ENCODE results near the gene AP2S1.
"Not testable (repeated sequence)": the region's sequence is repeated elsewhere in the genome, so short reads cannot be mapped to it uniquely, and the experiment has no call there.

Gene AP2S1

DNA sequence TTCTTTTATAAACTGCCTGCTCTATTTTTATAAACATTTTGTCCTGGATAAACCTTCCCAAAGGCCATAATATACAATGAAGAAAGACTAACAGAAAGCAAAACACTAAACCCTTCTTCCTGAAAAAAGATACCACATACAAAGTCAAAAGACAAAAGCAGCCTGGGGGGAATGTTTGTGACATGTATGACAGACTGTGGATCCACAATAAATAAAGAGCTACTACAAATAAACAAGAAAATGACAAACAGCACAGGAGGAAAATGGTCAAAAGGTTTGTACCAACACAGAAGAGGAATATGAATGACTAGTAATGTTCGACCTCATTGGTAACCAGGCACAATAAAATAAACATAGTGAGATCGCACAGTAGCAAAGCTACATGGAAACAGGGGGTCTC lies 19.8 kb downstream of the AP2S1 start:
- in situ Hi-C loops (cut with MboI; ENCODE audit: low sequenced_read_pairs, unreplicated experiment), result no loop called here
- DNase-seq (ENCODE audit: low spot score), result no peak
- TF ChIP-seq, protein P1, sequence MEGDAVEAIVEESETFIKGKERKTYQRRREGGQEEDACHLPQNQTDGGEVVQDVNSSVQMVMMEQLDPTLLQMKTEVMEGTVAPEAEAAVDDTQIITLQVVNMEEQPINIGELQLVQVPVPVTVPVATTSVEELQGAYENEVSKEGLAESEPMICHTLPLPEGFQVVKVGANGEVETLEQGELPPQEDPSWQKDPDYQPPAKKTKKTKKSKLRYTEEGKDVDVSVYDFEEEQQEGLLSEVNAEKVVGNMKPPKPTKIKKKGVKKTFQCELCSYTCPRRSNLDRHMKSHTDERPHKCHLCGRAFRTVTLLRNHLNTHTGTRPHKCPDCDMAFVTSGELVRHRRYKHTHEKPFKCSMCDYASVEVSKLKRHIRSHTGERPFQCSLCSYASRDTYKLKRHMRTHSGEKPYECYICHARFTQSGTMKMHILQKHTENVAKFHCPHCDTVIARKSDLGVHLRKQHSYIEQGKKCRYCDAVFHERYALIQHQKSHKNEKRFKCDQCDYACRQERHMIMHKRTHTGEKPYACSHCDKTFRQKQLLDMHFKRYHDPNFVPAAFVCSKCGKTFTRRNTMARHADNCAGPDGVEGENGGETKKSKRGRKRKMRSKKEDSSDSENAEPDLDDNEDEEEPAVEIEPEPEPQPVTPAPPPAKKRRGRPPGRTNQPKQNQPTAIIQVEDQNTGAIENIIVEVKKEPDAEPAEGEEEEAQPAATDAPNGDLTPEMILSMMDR (IDR thresholded peaks at IDR 0.05; ENCODE audit: borderline replicate concordance, control extremely low read depth, extremely low read depth, insufficient read depth, missing control alignments), result no peak

- no peak for DNase-seq (ENCODE audit: low spot score)
- in situ Hi-C loops (cut with MboI; ENCODE audit: low sequenced_read_pairs, unreplicated experiment), result loop anchor here (10.0 kb wide), 1 partner anchor 54 kb away; no protein-coding TSS in a partner anchor
- TF ChIP-seq, protein P1 (IDR thresholded peaks at IDR 0.05; ENCODE audit: borderline replicate concordance, control extremely low read depth, extremely low read depth, insufficient read depth, missing control alignments), result no peak
These were observed 22.2 kb downstream of the AP2S1 start for GRCh38 chr19:46828484-46828883.

GRCh38 chr19:46825731-46826055 lies 25.0 kb downstream of the AP2S1 start:
- in situ Hi-C loops (cut with MboI; ENCODE audit: low sequenced_read_pairs, unreplicated experiment), result loop anchor here (10.0 kb wide), 1 partner anchor 51 kb away; no protein-coding TSS in a partner anchor
- TF ChIP-seq, protein P1 (IDR thresholded peaks at IDR 0.05; ENCODE audit: borderline replicate concordance, control extremely low read depth, extremely low read depth, insufficient read depth, missing control alignments), result peak; percentile 5
- DNase-seq (ENCODE audit: low spot score), result no peak

- TF ChIP-seq, protein P1 (IDR thresholded peaks at IDR 0.05; ENCODE audit: borderline replicate concordance, control extremely low read depth, extremely low read depth, insufficient read depth, missing control alignments), result no peak
- in situ Hi-C loops (cut with MboI; ENCODE audit: low sequenced_read_pairs, unreplicated experiment), result loop anchor here (10.0 kb wide), 1 partner anchor 50 kb away; no protein-coding TSS in a partner anchor
- DNase-seq (ENCODE audit: low spot score), result peak; percentile 66
These were observed 25.5 kb downstream of the AP2S1 start for GRCh38 chr19:46824890-46825730.

GRCh38 chr19:46823049-46823448 lies 27.6 kb downstream of the AP2S1 start:
- no peak for DNase-seq (ENCODE audit: low spot score)
- in situ Hi-C loops (cut with MboI; ENCODE audit: low sequenced_read_pairs, unreplicated experiment), result loop anchor here (10.0 kb wide), 1 partner anchor 48 kb away; no protein-coding TSS in a partner anchor
- TF ChIP-seq, protein P1 (IDR thresholded peaks at IDR 0.05; ENCODE audit: borderline replicate concordance, control extremely low read depth, extremely low read depth, insufficient read depth, missing control alignments), result no peak

DNA sequence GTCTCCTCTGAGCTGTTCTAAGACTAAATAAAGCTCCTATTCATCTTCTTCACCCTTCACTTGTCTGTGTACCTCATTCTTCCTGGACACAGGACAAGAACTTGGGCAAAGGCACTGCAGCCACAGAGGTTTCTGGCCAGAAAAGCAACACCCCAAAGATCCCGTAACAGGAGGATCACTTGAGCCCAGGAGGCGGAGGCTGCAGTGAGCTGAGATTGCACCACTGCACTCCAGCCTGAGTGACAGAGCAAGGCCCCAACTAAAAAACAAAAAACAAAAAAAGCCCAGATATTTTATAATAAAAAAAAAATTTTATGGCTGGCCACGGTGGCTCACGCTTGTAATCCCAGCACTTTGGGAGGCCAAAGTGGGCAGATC lies 28.2 kb downstream of the AP2S1 start:
- in situ Hi-C loops (cut with MboI; ENCODE audit: low sequenced_read_pairs, unreplicated experiment), result loop anchor here (10.0 kb wide), 1 partner anchor 48 kb away; no protein-coding TSS in a partner anchor
- DNase-seq (ENCODE audit: low spot score), result not testable (repeated sequence)
